CD4-positive, CD25-positive, alpha-beta regulatory T cell (primary cell): ENCODE measurements around the gene APLNR. TPM values are rescaled to one million over a fixed set of nuclear protein-coding genes. Genes with fewer than 3 reads are reported as not detected.
"Not testable (repeated sequence)": the region's sequence is repeated elsewhere in the genome, so short reads cannot be mapped to it uniquely, and the experiment has no call there.

Source experiments
- ATAC-seq, 2 donors: fragments of 150-1000 bp; cut with Tn5 transposase; one replicate each; pipeline ENCODE4 v1.10.0; 2021; ENCODE audit warnings: low read depth in 2 of 2, moderate number of reproducible peaks in 2 of 2, moderate library complexity in 1 of 2
- DNase-seq, 3 donors: peaks; one replicate each; pipeline versions ENCODE4 v3.0.0 to v3.0.0-alpha.2; 2012 to 2022; ENCODE audit warnings: mixed read lengths in 1 of 3
- H3K27ac ChIP-seq: one replicate; pipeline ENCODE4 v1.7.0; 2013; ENCODE audit warnings: mild to moderate bottlenecking, low read length; ENCODE audit not compliant: insufficient read depth, poor library complexity, severe bottlenecking
- H3K27me3 ChIP-seq: one replicate; pipeline ENCODE4 v1.7.0; 2013; ENCODE audit warnings: low read length; ENCODE audit not compliant: control insufficient read depth, insufficient read depth
- H3K36me3 ChIP-seq: one replicate; pipeline ENCODE4 v1.7.0; 2013; ENCODE audit warnings: mild to moderate bottlenecking, low read length, moderate library complexity; ENCODE audit not compliant: control insufficient read depth, insufficient read depth
- H3K4me1 ChIP-seq: 2 replicates; pipeline ENCODE4 v1.7.0; 2013; ENCODE audit warnings: mild to moderate bottlenecking, low read length; ENCODE audit not compliant: insufficient read depth, control insufficient read depth, poor library complexity, severe bottlenecking
- H3K4me3 ChIP-seq: one replicate; pipeline ENCODE4 v1.7.0; 2013; ENCODE audit warnings: low read depth, mild to moderate bottlenecking, low read length, moderate library complexity
- H3K9me3 ChIP-seq, 2 experiments: 1 replicate in 1 of 2; 2 replicates in 1 of 2; pipeline ENCODE4 v1.7.0; 2013; ENCODE audit warnings: low read length in 2 of 2, mild to moderate bottlenecking in 1 of 2, moderate library complexity in 1 of 2; ENCODE audit not compliant: control insufficient read depth in 2 of 2
- H3K27ac Mint-ChIP-seq, 3 donors: one replicate each; pipeline ENCODE4 v1.8.0; 2020 to 2022; ENCODE audit warnings: mild to moderate bottlenecking in 3 of 3, mixed read lengths in 3 of 3, moderate library complexity in 2 of 3
- H3K27me3 Mint-ChIP-seq: one replicate; pipeline ENCODE4 v1.8.0; 2022; ENCODE audit warnings: mild to moderate bottlenecking, mixed read lengths
- H3K36me3 Mint-ChIP-seq: one replicate; pipeline ENCODE4 v1.8.0; 2020; ENCODE audit warnings: mixed read lengths
- H3K4me1 Mint-ChIP-seq, 4 donors: one replicate each; pipeline ENCODE4 v1.8.0; 2020 to 2022; ENCODE audit warnings: mixed read lengths in 4 of 4, mild to moderate bottlenecking in 1 of 4
- H3K4me3 Mint-ChIP-seq, 4 donors: one replicate each; pipeline ENCODE4 v1.8.0; 2020 to 2022; ENCODE audit warnings: mild to moderate bottlenecking in 4 of 4, mixed read lengths in 4 of 4, moderate library complexity in 3 of 4
- H3K9me3 Mint-ChIP-seq, 7 donors: one replicate each; pipeline ENCODE4 v1.8.0; 2020 to 2022; ENCODE audit warnings: mixed read lengths in 7 of 7, mild to moderate bottlenecking in 3 of 7, moderate library complexity in 2 of 7
- polyA plus RNA-seq, 4 donors: library from polyadenylated mRNA; unstranded; fragments of 300-500 nt; fragmentation: Illumina TruSeq; gene quantifications; one replicate each; pipeline ENCODE4 v1.2.3, GENCODE V29; 2021
- total RNA-seq: library from RNA; stranded (reverse); gene quantifications from one replicate; pipeline ENCODE4 v1.2.3, GENCODE V29; 2022

The APLNR gene
- total RNA-seq, result not detected
- not detected for polyA plus RNA-seq

- Histone ChIP-seq H3K27me3 (peaks cover 5% of the 10 kb centered on the region), H3K4me1 (no peaks in the 10 kb centered on the region), H3K9me3 (no peaks in the 10 kb centered on the region), H3K27ac (no peak within 1 kb of the TSS), H3K4me3 (no peak within 1 kb of the TSS), H3K36me3 (no peaks in the 10 kb centered on the region)
- DNase-seq, result no peak
- no peak for ATAC-seq
- peak within 1 kb of the TSS in 1 of 3 donors; percentile 54 for H3K27ac Mint-ChIP-seq
- H3K36me3 Mint-ChIP-seq, result no peaks in the 10 kb centered on the region
- H3K9me3 Mint-ChIP-seq, result peaks cover 0 to 3% (median 0%) of the 10 kb centered on the region in 7 donors
- no peaks in the 10 kb centered on the region for H3K4me1 Mint-ChIP-seq
- no peak within 1 kb of the TSS for H3K4me3 Mint-ChIP-seq
- H3K27me3 Mint-ChIP-seq, result peaks cover 44% of the 10 kb centered on the region
Measured at GRCh38 chr11:57237204-57237681, at the start of gene APLNR. TSS of gene APLNR (minus strand) at chr11:57237250. CDS start at chr11:57237004, 246 bp downstream.

- no peak overlapping the region for H3K4me3 Mint-ChIP-seq
- H3K4me1 ChIP-seq, result no peaks in the 10 kb centered on the region
- ATAC-seq (no peak), DNase-seq (no peak)
- no peaks in the 10 kb centered on the region for H3K9me3 ChIP-seq
- no peaks in the 10 kb centered on the region for H3K4me1 Mint-ChIP-seq
- no peak overlapping the region for H3K27ac Mint-ChIP-seq
- H3K27ac ChIP-seq, result no peak overlapping the region
- no peaks in the 10 kb centered on the region for H3K36me3 Mint-ChIP-seq
- H3K27me3 Mint-ChIP-seq, result peaks cover 16% of the 10 kb centered on the region
- H3K27me3 ChIP-seq, result peaks cover 2% of the 10 kb centered on the region
- no peaks in the 10 kb centered on the region for H3K36me3 ChIP-seq
- H3K9me3 Mint-ChIP-seq, result peaks cover 0 to 7% (median 0%) of the 10 kb centered on the region in 7 donors
- no peak overlapping the region for H3K4me3 ChIP-seq
Measured at GRCh38 chr11:57283231-57283990, 46.4 kb upstream of the APLNR start.

- not testable (repeated sequence) for H3K4me3 ChIP-seq, H3K27ac ChIP-seq, H3K4me1 ChIP-seq, H3K27ac Mint-ChIP-seq, ATAC-seq, DNase-seq, H3K9me3 Mint-ChIP-seq, H3K4me3 Mint-ChIP-seq, H3K4me1 Mint-ChIP-seq, H3K36me3 Mint-ChIP-seq, H3K36me3 ChIP-seq, H3K9me3 ChIP-seq
- H3K27me3 Mint-ChIP-seq, result peaks cover 20% of the 10 kb centered on the region
- H3K27me3 ChIP-seq, result peaks cover 12% of the 10 kb centered on the region
Measured at GRCh38 chr11:57281546-57281945, 44.5 kb upstream of the APLNR start.

GRCh38 chr11:57279116-57279515 is 42.1 kb upstream of the APLNR start:
- Histone ChIP-seq H3K4me1 (no peaks in the 10 kb centered on the region), H3K9me3 (no peaks in the 10 kb centered on the region), H3K36me3 (no peaks in the 10 kb centered on the region), H3K4me3 (no peak overlapping the region), H3K27ac (no peak overlapping the region), H3K27me3 (peaks cover 12% of the 10 kb centered on the region)
- H3K27me3 Mint-ChIP-seq, result peaks cover 13% of the 10 kb centered on the region
- ATAC-seq (no peak), DNase-seq (no peak)
- peaks cover 0 to 12% (median 0%) of the 10 kb centered on the region in 7 donors for H3K9me3 Mint-ChIP-seq
- no peak overlapping the region for H3K4me3 Mint-ChIP-seq
- peaks cover 0 to 4% (median 0%) of the 10 kb centered on the region in 4 donors for H3K4me1 Mint-ChIP-seq
- no peak overlapping the region for H3K27ac Mint-ChIP-seq
- no peaks in the 10 kb centered on the region for H3K36me3 Mint-ChIP-seq

GRCh38 chr11:57278721-57279095 is 41.7 kb upstream of the APLNR start:
- H3K4me1 ChIP-seq, result no peaks in the 10 kb centered on the region
- no peak overlapping the region for H3K27ac ChIP-seq
- no peak overlapping the region for H3K4me3 ChIP-seq
- no peaks in the 10 kb centered on the region for H3K9me3 ChIP-seq
- ATAC-seq (no peak), DNase-seq (no peak)
- Mint-ChIP-seq H3K27ac (no peak overlapping the region), H3K36me3 (no peaks in the 10 kb centered on the region), H3K4me3 (no peak overlapping the region), H3K27me3 (peaks cover 13% of the 10 kb centered on the region), H3K4me1 (peaks cover 0 to 4% (median 0%) of the 10 kb centered on the region in 4 donors), H3K9me3 (peaks cover 0 to 14% (median 0%) of the 10 kb centered on the region in 7 donors)
- no peaks in the 10 kb centered on the region for H3K36me3 ChIP-seq
- H3K27me3 ChIP-seq, result peaks cover 12% of the 10 kb centered on the region

GRCh38 chr11:57277845-57278720 is 41.0 kb upstream of the APLNR start:
- DNase-seq (peak in 1 of 3 donors; percentile 14), ATAC-seq (no peak)
- Histone ChIP-seq H3K4me1 (no peaks in the 10 kb centered on the region), H3K4me3 (no peak overlapping the region), H3K36me3 (no peaks in the 10 kb centered on the region), H3K27me3 (peaks cover 12% of the 10 kb centered on the region), H3K9me3 (peaks cover 0 to 3% of the 10 kb centered on the region in 2 experiments), H3K27ac (no peak overlapping the region)
- H3K27ac Mint-ChIP-seq, result no peak overlapping the region
- H3K27me3 Mint-ChIP-seq, result peaks cover 13% of the 10 kb centered on the region
- peaks cover 0 to 14% (median 4%) of the 10 kb centered on the region in 7 donors for H3K9me3 Mint-ChIP-seq
- H3K4me3 Mint-ChIP-seq, result no peak overlapping the region
- H3K4me1 Mint-ChIP-seq, result peaks cover 0 to 4% (median 0%) of the 10 kb centered on the region in 4 donors
- H3K36me3 Mint-ChIP-seq, result no peaks in the 10 kb centered on the region

GRCh38 chr11:57276971-57277675 is 40.1 kb upstream of the APLNR start:
- Mint-ChIP-seq H3K9me3 (peaks cover 0 to 12% (median 4%) of the 10 kb centered on the region in 7 donors), H3K27ac (no peak overlapping the region), H3K36me3 (no peaks in the 10 kb centered on the region), H3K4me1 (peaks cover 0 to 4% (median 0%) of the 10 kb centered on the region in 4 donors), H3K4me3 (no peak overlapping the region), H3K27me3 (peaks cover 13% of the 10 kb centered on the region)
- Histone ChIP-seq H3K9me3 (peaks cover 0 to 3% of the 10 kb centered on the region in 2 experiments), H3K36me3 (no peaks in the 10 kb centered on the region), H3K27ac (no peak overlapping the region), H3K4me3 (no peak overlapping the region), H3K4me1 (no peaks in the 10 kb centered on the region), H3K27me3 (peaks cover 12% of the 10 kb centered on the region)
- DNase-seq (no peak), ATAC-seq (no peak)
